GM19240 (cell line): ENCODE data around the gene SLC15A3.

Source experiments
- DNase-seq: peaks from one replicate; pipeline ENCODE4 v3.0.0; 2011; ENCODE audit warnings: low spot score; ENCODE audit not compliant: insufficient read length

Gene SLC15A3

DNA sequence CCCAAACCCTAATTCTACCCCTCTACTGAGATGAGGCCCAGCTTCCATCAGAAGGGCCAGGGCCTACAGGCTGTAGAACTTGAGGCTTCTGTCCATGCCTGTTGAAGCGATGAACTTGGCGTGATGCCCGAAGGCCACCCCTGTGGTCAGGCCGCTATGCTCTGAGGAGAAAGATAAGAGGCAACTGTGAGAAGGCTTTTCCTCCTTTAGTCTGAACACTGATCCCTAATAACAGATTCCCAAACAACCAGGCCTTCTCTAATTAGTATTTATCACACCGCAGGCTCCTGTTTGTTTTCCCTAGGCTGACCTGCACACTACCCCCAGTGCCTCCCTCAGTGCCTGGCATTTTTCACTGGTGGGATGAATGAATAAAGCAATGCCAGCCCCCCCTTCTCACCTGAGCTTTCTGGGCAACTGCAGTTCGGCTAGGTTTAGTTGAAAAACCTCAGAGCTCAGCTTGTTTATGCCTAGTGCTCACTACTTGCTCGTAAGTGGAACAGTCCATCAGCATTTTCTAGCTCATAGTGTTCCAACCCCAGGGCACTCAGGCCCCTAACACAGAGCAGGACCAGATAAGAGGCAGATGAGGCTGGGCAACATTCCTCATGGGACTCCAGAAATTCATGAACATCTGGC lies 60.8 kb downstream of the SLC15A3 start:
- DNase-seq = no peak

DNA sequence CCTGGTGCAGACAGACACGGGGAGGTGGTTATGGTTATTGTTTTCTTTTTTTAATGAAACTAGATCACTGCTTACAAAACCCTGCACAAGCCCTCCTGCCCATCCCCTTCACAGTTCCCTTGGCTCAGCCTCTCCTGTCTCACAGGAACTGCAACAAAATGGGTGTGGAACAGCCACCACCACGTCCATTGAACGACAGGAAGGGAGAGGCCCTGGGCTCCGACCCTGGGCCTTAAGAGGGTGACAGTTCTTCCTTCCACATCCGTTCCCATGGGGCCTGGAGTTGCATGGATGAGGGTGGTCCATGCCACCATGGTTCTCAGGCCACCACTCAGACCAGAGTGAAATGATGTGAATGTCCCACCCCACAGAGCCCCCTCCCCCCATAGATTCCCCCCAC lies 61.3 kb downstream of the SLC15A3 start:
- no peak for DNase-seq

DNA sequence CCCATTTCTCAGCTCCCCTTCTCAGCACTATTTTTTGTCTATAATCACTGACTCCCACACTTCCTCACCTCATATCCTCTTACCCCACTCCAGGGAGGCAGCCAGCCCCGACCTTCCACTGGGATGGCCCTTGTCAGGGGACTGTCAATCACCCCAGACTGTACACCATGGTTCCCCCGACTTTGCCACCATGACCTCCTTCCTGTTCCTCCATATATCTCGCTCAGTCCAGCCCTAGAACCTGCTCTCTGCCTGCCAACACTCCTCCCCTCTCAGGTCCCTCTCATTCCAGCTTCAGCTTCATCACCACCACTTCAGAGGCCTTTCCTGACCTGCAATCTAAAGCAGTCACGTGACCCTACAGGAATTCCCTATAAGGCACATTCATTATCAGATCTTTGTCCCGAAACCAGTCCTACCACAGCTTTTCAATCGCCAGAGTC lies 62.1 kb downstream of the SLC15A3 start:
- no peak for DNase-seq

DNA sequence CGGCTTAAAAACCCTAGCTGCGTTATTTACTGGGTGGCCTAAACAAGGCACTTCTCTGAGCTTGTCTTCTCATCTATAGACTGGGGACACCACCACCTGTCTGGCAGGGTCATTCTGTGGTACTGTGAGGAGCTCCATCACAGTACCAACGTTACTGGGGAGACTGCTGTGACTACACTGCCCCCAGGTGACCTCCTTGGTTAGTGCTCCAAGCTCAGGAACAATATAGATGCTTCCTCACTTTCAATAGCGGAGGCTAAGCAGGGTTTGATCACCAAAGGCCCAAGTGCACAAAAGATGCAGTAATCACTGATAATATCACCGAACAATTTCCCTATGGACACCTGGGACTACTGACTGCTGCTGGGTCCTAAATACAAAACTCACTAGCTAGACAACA lies 64.4 kb downstream of the SLC15A3 start:
- DNase-seq = no peak
